SK-N-MC (cell line): ENCODE results near the gene IL2.

Experiments
- EZH2 ChIP-seq: fragments of 200-600 bp; sonication (generic); IDR thresholded peaks from one replicate; pipeline ENCODE4 v1.6.1; 2017; ENCODE audit warnings: antibody characterized with exemption
- POLR2AphosphoS5 ChIP-seq: IDR thresholded peaks from 2 replicates; pipeline ENCODE4 v1.6.1; 2012; ENCODE audit warnings: mild to moderate bottlenecking, low read depth, low read length, borderline replicate concordance

- TF ChIP-seq EZH2 (no peak), POLR2AphosphoS5 (no peak)
These were observed 52.7 kb downstream of the IL2 start for GRCh38 chr4:122403861-122404260.
